DLD1 (cell line): ENCODE measurements around the gene HSPA1A.
"Not testable (repeated sequence)": the region's sequence is repeated elsewhere in the genome, so short reads cannot be mapped to it uniquely, and the experiment has no call there.

ENCODE experiments used
- in situ Hi-C: cut with HindIII; loops from 2 replicates; pipeline ENCODE4 v1.10.0; 2017; ENCODE audit warnings: low sequenced_read_pairs

HSPA1A gene

DNA sequence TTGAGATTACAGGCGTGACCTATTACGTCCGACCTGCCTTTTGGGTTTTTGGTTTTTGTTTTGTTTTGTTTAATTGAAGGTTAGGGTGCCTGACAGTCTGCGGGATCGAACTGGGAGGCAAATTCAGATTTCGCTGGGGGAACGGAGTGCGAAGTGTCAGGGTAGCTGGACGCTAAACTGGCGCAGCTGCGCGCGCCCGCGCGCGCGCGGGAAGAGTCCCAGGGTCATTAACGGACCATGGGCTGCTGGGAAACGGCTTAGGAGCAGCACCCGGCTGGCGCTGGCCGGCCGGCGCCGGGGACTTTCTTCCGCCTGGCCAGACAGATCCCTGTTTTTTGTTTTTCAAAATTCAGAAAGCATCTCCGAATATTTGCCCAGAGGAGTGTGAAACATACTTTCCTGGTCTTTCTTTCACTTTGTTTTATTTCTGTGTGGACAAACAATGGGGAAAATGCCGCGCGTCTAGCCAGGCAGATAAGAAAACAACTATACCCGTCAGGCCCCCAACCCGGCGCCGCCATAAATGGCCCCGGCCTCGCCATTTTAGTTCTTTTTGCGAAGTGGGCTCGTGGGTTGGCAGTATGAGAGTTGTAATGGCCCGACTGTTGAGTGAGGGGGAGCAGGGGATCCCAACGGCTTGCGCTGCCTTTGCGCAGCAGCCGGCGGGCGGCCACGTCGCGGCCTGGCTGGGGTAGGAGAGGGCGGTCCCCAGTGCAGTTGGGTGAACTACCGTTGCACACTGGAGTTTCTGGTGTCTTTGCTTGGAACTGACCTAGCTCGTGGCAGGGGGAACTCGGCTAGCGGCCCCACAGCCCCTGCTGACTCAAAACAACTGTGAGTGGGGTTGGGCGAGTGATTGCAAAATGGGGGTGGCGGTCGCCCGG, 19.3 kb downstream of the HSPA1A start:
- in situ Hi-C loops, result no loop called here

DNA sequence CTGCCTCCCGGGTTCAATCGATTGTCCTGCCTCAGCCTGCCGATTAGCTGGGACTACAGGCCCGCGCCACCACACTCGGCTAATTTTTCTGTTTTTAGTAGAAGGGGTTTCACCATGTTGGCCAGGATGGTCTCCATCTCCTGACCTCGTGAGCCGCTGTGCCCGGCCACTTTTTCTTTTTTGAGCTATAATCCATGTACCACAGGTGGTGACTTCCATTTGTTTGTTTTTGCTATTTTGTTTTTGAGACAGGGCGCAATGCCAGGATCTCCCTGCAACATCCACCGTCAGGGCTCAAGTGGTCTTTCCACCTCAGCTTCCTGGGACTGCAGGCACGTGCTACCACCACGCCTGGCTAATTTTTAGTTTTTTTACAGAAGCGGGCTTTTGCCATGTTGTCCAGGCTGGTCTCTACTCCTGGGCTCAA, 20.7 kb downstream of the HSPA1A start:
- in situ Hi-C loops, result no loop called here

DNA sequence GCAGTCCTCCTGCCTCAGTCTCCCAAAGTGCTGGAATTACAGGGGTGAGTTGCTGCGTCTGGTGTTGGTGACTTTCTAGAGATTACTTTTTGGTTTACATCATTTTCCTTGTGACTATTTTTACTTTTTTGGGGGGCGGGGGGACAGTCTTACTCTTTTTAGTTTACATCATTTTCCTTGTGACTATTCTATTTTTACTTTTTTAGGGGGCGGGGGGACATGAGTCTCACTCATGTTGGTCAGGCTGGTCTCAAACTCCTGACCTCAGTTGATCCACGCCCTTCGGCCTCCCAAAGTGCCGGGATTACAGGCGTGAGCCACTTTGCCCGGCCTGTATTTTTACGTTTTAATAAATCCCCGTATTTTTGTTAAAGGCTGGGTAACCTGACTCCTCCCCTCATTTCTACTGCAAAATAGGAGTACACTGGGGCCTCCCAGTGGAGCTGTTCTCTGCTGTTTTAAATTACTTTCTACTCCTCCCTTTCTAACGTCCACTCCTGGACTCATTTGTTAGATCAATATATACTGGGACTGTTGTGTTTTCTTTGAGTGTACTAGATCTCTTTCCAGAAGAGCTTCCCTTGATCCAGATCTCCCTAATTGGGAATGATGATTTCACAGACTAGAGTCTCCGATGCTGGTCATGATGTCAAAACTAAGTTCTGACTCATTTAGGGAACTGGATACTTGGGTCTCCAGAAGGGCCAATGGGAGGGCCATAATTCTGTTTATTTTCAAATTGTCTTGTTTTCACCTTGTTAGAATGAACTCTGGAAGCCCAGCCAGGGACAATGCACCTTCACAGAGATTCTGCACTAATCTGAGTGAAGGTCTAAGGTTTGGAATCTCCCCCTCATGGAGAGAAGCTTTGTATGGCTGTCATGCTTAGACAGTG, 21.4 kb downstream of the HSPA1A start:
- in situ Hi-C loops, result no loop called here

DNA sequence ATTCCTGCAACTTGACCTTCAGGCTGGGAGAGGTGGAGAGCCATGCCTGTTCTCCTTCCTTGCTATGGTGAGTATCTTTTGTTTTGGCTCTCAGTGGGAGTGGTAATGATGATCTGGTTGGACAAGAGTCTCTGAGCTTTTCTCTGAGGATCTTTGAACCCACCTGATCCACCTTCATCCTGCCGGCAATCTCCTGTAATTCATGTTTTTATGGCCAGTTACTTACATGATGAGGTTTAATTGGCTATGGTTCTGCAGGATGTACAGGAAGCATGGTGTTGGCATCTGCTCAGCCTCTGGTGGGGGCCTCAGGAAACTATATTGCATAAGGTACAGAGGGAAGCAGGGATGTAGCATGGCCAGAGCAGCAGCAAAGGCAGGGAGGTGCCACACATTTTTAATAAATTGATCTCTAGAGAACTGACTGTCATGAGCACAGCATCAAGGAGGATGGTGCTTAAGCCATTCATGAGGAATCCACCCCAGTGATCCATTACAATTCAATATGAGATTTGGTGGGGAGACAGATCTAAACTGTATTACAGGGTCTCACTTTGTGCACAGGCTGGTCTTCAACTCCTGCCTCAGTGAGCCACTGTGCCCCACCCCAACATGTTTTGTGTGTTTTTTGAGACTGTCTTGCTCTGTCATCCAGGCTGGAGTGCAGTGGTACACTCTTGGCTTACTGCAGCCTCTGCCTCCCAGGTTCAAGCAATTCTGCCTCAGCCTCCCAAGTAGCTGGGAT, 22.2 kb downstream of the HSPA1A start:
- in situ Hi-C loops, result no loop called here

DNA sequence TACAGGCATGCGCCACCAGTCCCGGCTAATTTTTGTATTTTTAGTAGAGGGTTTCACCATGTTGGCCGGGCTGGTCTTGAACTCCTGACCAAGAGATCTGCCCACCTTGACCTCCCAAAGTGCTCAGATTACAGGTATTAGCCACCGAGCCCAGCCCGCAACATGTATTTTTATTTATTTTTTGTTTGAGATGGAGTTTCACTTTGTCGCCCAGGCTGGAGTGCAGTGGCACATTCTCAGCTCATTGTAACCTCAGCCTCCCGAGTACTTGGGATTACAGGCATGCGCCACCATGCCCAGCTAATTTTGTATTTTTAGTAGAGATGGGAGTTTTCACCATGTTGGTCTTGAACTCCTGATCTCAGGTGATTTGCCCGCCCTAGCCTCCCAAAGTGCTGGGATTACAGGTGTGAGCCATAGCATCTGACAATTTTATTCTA, 22.8 kb downstream of the HSPA1A start:
- in situ Hi-C loops, result not testable (repeated sequence)

DNA sequence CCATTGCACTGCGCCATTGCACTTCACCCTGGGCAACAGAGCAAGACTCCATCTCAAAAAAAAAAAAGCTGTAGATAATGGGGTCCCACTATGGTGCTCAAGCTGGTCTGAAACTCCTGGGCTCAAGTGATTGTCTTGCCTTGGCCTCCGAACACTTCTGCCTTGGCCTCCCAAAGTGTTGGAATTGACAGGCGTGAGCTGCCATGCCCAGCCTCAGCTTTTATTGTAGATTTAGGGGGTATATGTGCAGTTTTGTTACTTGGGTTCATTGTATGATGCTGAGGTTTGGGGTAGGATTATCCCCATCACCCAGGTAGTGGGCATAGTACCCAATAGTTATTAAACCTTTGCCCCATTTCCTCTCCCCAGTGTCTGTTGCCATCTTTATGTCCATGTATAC, 23.6 kb downstream of the HSPA1A start:
- in situ Hi-C loops, result no loop called here

DNA sequence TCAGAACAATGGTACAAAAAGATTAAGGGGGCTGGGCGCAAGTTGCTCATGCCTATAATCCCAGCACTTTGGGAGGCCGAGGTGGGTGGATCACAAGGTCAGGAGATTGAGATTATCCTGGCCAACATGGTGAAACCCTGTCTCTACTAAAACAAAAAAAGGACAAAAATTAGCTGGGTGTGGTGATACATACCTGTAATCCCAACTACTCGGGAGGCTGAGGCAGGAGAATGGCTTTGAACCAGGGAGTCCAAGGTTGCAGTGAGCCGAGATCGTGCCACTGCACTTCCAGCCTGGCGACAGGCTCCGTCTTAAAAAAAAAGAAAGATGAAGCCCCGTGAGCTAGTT, 24.4 kb downstream of the HSPA1A start:
- in situ Hi-C loops, result not testable (repeated sequence)

DNA sequence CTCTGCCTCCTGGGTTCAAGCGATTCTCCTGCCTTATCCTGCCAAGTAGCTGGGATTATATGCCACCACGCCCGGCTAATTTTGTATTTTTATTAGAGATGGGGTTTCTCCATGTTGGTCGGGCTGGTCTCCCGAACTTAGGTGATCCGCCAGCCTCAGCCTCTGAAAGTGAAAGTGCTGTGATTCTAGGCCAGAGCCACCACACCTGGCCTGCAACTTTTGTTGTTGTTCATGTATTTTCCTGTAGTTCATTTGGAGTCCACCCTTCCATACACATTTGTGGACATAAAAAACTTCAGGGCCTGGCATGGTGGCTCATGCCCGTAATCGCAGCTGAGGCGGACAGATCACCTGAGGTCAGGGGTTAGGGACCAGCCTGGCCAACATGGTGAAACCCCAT, 26.7 kb downstream of the HSPA1A start:
- in situ Hi-C loops, result no loop called here

DNA sequence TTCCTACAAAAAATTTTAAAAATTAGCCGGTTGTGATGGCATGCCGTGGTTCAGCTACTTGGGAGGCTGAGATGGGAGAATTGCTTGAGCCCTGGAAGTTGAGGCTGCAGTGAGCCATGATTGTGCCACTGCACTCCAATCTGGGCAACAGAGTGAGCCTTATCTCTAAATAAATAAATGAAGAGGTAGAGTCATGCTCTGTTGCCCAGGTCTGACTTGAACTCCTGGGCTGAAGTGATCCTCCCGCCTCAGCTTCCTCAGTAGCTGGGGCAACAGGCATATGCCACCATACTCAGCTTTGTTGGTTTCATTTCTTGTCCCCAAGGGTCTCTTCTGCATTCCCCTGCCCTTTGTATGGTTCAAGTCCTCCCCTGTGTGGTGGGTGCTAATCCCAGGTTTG, 29.2 kb downstream of the HSPA1A start:
- in situ Hi-C loops, result no loop called here

DNA sequence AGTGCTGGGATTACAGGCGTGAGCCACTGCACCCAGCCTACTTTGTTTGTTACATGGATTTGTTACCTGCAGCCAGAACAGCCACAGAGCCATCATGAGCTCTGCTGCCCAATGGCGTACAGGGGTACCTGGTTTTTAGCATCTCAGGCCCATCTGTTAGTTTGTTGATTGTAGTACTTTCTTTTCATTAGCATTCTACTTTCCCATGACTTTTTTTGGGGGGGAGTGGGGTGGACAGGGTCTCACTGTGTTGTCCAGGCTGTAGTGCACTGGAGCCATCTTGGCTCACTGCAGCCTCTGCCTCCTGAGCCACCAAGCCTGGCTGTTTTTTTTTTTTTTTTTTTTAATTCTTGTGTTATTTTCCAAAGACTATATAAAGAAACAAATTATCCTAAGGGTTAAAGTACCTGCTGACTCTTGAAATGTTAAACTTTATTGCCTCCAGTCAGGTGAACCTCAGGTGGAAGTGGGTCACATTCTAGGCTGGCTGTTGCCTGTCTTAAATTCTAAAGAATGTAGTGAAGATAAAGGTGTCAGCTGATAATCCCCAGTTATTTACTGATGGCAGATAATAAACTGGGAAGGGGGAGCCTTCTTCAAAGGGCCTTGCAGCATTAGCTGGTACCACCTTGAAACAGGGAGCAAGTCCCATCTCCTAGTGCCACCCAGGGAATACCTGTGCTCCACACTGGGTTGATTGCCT, 32.1 kb downstream of the HSPA1A start:
- in situ Hi-C loops, result no loop called here

DNA sequence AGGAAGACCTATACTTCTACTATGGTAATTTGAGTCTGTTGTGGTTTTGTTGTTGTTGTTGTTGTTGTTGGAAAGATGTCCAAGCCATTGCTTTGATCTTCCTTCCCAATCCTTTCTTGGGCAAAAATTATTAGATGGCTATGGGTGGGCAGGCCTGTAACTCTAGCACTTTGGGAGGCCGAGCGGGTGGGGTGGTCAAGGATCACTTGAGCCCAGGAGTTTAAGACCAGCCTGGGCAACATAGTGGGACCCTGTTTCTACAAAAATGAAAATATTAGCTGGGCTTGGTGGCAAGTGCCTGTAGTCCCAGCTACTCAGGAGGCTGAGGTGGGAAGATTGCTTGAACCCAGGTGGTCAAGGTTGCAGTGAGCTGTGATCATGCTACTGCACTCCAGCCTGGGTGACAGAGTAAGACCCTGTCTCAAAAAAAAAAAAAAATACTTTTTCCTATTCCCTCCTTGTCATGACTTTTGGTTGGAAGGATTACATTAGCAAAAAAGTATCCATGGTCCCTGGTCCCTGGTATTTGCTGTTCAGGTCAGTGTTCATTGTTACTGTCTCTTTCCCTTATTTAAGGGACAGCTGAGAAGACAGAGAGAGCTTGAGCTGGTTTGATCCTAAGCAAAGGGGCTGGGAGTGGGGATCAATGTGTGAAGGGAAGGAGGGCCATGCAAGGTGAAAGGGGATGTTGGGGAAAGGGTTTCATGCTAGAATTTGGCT, 35.6 kb downstream of the HSPA1A start:
- in situ Hi-C loops, result no loop called here

DNA sequence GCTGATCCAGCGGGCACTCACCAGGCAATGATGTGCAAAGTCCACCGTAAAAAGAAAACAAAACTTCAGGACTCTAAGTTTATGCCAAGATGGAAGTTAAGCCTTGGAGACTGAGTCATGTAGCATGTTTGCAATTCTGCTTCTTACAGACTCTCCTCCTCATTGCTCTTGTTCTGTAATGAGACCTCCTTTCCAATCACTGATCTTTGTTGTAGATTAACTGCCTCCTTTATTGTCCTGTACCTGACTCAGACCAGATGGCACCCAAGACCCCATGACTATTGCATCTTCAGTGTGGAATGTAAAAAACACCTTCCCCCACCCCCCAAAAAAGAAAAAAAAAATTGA, 36.1 kb downstream of the HSPA1A start:
- in situ Hi-C loops, result no loop called here

DNA sequence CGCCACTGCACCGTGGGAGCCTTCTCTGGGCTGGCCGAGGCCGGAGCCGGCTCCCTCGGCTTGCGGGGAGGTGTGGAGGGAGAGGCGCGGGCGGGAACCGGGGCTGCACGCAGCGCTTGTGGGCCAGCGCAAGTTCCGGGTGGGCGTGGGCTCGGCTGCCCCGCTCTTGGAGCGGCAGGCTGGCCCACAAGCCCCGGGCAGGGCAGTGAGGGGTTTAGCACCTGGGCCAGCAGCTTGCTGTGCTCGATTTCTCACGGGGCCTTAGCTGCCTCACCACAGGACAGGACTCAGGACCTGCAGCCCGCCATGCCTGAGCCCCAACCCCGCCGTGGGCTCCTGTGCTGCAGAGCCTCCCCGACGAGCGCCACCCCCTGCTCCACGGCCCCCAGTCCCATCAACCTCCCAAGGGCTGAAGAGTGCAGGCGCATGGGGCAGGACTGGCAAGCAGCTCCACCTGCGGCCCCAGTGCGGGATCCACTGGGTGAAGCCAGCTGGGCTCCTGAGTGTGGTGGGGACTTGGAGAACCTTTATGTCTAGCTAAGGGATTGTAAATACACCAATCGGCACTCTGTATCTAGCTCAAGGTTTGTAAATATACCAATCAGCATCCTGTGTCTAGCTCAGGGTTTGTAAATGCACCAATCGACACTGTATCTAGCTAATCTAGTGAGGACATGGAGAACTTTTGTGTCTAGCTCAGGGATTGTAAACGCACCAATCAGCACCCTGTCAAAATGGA, 36.8 kb downstream of the HSPA1A start:
- in situ Hi-C loops, result not testable (repeated sequence)

DNA sequence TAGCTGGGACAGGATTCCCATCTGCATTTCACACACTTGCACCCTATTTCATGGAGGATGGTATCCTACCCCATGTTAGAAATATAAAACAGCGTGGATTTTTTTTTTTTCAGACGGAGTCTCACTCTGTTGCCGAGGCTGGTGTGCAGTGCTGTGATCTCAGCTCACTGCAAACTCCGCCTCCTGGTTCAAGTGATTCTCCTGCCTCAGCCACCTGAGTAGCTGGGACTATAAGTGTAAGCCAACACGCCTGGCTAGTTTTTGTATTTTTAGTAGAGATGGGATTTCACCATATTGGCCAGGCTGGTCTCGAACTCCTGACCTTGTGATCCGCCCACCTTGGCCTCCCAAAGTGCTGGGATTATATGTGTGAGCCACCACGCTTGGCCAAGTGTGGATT, 42.4 kb downstream of the HSPA1A start:
- in situ Hi-C loops, result not testable (repeated sequence)

DNA sequence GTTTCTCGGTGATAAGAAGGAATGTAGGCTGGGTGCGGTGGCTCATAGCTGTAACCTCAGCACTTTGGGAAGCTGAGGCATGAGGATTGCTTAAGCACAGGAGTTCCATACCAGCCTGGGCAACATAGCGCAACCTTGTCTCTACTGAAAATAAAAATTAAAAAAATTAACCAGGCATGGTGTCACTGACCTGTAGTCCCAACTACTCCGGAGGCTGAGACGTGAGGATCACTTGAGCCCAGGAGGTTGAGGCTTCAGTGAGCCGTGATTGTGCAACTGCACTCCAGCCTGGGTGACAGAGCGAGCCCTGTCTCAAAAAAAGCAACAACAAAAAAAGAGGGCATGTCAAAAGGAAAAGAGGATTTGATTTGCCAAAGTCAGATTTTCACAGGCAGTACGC, 43.4 kb downstream of the HSPA1A start:
- in situ Hi-C loops, result no loop called here

DNA sequence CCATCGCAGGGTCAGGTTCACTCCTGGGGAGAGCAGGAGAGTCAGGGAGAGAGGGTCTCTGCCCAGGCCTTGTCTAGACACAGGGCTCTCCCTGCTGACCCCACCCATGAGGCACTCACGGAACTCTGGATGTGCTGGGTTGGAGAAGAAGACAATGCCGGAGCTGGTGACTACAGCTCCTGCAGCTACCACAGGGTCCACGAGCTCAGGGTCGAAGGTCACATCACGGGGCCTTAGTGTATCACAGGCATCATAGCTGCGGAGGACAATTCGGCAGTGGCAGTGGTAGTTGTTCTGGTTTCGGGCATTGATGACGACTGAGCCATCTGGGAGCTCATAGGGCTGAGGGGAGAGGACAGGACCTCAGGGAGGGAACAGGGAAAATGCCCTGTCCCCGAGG, 44.6 kb downstream of the HSPA1A start:
- in situ Hi-C loops, result no loop called here

DNA sequence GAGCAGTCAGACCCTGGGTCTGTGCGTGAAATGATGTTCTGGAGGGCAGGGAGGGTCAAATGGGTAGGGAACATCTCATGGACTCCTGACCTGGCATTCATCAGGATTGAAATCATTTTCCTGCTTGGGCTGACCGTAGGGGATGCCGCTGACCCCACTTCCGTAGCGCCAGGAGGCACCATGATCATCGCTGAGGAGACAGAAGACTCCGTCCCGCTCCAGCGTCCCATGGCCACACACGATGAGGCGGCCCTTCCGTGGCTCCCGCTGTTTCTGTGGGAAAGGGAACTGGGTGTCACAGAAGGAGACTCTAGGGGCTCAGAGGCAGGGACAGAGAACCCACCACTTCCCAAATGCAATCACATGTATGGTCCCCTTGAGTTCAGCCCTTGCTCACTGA, 45.0 kb downstream of the HSPA1A start:
- in situ Hi-C loops, result no loop called here

DNA sequence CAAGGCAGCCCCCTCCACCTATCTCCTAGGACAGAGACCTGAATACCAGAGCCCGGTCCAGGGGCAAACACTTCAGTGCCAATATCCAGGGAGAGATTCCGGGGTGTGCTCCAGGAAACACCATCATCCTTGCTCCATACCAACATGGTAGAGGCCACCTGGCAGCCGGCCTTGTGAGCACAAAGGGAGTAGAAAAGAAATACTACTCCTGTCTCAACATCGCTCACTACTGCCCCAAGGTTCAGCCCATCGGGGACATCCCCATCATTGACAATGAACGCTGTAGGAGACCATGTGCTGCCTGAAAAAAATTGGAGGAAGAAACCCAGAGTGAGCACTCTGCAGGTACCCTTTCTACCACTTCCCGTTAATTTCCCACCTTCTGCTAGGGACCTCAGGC, 45.8 kb downstream of the HSPA1A start:
- in situ Hi-C loops, result no loop called here

DNA sequence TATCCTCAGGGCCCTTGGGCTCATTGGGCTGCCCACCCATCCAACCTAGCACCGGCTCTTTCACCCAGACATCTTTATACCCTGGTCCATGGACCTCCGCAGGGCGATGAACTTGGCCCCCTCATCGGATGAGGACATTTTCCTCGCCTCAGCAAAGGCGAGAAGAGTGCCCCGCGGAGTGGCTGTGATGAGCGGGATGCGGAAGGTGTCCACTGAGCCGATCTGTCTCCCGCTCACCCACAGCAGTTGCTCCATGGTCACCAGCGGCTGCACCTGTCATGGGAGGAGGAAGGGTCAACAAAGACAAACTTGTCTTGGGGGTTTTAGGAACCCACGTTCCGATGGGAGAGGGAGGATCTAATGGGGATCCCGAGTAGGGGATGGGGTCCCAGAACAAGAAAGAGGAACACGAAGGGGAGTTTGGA, 46.6 kb downstream of the HSPA1A start:
- in situ Hi-C loops, result no loop called here
